NCI-H187 treated with DMSO at 0.1 percent for 48 hours (cell line): ENCODE data around the gene INO80C.
"Not testable (repeated sequence)": the region's sequence is repeated elsewhere in the genome, so short reads cannot be mapped to it uniquely, and the experiment has no call there.

Experiments used
- DNase-seq: peaks from one replicate; lab custom pipeline; 2025; lab: John Stamatoyannopoulos, UW

The INO80C gene

DNA sequence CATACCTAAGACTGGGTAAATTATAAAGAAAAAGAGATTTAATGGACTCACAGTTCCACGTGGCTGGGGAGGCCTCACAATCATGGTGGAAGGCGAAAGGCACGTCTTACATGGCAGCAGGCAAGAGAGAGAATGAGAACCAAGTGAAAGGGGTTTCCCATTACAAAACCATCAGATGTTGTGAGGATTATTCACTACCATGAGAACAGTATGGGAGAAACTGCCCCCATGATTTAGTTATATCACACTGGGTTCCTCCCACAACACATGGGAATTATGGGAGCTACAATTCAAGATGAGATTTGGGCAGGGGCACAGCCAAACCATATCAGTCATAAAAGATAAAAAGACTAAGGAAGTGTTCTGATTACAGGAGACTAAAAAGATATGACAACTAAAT lies 8.5 kb downstream of the INO80C start:
- DNase-seq: not testable (repeated sequence)

DNA sequence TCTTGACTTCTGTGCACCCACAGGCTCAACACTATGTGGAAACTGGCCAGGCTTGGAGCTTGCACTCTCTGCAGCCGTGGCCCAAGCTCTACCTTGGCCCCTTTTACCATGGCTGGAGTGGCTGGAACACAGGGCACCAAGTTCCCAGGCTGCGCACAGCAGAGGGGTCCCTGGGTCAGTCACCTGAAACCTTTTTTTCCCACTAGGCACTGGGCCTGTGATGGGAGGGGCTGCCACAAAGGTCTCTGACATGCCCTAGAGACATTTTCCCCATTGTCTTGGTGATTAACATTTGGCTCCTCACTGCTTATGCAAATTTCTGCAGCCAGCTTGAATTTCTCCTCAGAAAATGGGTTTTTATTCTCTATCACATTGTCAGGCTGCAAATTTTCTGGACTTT lies 9.4 kb downstream of the INO80C start:
- DNase-seq: not testable (repeated sequence)

DNA sequence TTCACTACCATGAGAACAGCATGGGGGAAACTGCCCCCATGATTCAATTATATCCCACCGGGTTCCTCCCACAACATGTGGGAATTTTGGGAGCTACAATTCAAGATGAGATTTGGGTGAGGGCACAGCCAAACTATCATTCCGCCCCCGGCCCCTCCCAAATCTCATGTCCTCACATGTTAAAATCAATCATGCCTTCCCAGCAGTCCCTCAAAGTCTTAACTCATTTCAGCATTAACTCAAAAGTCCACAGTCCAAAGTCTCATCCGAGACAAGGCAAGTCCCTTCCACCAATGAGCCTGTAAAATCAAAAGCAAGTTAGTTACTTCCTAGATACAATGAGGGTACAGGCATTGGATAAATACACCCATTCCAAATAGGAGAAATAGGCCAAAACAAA lies 10.2 kb downstream of the INO80C start:
- DNase-seq: not testable (repeated sequence)

DNA sequence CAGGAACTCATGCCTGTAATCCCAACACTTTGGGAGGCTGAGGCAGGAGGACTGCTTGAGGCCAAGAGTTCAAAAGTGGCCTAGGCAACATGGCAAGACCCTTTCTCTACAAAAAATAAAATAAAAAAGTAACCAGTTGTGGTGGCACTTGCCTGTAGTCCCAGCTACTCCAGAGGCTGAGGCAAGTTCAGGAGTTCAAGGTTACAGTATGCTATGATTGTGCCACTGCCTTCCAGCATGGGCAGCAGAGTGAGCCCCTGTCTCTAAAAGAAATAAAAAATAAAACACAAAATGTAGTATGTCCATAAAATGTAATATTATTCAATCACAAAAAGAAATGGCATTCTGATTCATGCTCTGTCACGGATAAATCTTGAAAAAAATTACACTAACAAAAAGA lies 11.9 kb downstream of the INO80C start:
- no peak for DNase-seq

DNA sequence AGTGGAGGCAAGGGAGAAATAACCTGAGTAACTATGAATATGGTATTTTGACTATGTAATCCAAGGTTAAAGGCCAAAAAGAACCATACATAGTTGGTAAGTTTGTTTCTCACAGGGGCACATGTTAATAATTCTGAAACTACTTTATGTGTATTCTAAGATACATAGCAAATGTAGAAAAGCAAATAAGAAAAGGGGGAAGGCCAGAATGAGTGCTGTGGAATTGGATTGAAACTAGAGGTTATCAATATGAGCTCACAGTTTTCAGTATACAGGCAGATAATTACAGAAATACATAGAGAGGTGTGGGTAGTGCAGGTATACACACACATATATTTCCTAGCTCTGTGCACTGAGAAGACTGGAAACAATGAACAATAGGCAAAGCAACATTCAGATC lies 13.7 kb downstream of the INO80C start:
- DNase-seq: no peak

DNA sequence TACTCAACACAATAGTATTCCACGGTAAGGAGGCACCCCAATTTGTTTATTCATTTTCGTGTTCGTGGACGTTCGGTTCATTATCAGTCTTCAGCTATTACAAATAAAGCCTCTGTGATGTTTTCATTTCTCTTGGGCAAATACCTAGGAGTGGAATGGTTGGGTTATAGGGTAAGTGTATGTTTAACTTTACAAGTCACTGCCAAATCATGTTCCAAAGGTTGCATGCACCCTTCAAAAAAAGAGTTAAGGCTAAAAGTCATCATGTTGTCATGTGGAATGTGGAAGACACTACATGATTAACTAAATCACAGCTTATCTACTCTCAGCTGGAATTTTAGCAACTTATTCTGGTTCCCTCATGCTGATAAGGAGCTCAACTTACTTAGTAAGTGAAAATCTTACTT lies 15.8 kb downstream of the INO80C start:
- no peak for DNase-seq

DNA sequence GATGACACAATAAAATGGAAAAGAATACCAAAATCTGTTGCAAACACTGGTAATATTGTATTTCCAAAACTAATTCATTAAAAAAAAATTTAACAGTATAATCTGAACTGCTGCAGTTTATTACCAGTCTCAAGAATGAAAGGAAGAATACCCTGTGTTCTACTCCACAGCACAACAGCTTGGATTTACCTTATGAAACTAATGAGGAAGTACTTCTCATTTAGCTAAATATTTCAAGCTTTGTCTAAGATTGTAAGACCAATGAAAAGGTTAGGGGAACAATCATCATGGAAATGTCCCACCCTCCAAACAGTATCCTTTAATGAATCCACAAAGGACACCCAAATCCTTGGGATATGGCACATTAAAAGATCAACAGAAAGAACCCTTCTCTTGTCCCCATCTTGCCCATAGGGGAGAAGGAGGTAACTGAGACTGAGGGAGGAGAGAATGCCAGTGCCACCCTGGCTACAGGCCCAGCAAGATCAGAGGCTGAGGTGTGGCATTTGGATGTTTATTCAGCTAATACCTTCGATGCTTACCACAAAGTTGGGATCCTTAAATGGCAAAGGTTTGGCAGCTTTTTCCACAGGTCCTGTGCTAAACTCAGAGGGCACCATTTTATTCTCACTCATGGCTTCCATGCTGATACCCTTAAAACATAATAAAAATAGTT lies 17.7 kb downstream of the INO80C start:
- no peak for DNase-seq

DNA sequence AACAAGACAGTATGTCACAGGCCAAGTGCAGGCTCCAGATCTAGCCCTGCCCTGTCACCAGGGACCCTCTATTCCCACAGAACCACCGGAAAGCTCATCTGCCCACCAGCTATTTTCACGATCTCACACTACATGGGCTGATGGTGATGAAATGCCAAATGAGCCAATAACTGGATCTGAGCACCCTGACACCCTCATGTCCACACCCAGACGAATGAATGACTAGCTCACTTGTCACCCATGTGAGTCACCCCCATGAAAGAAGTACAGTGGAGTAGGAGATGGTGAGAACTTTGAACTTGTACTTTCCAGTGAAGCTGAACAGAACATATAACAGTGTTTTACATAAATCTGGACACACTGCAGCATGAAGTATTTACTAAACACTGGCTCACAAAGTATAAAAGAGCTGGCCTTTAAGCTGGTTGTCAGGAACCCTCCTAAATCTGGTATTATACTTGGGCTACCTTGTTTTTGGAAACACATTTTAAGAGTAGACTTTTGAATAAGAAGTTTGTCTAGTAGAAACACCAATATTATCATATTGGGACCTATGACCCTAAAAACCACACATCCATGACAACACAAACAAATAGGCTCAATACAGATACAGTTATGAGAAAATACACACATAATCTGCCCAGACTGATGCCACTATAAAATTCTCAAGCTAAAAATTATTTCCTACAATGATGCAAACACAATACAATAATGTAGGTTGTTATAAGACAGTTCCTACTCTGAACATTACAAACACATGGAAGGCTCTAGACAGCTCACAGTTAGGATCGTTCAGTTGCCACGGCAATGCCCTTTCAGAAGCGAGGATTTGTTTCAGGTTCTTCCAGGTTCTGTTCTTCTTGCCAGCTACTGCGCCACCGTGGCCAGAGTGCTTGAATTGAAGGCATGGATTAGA lies 19.0 kb downstream of the INO80C start:
- no peak for DNase-seq

DNA sequence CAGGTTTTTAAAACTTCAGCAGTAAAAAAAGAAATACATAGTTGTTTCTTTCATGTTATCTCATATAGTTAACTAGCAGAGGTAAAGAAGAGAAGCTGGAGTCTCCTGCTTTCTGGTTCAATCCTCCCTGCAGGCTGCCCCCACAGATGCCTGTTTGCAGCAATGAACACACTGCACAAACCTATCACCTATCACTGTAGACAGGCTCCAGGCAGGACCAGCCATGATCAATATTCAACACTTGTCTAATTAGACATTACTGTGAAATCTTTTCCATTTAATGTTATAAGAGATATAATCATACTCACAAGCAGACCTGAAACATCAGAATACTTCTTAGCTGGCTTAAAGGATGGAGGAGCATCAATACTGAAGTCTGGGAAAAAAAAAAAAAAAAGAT lies 19.8 kb downstream of the INO80C start:
- no peak for DNase-seq

DNA sequence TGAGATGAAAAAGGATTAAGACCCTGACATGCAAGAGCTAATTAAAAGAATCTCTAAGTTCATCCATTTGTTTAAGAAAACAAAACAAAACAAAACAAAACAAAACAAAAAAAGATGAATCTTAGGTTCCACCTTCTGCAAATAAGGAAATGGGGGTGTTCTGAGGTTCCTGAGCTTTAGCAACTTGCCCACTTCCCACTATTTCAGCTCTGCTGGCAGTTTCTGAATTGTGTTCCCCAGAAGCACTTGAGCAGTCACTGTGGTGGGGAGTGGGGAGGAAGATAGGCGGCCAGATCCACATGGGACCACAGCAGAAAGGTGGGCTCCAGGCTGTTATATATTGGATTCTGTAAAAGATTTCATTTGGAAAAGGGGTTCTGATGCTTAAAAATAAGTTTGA lies 20.3 kb downstream of the INO80C start:
- no peak for DNase-seq

DNA sequence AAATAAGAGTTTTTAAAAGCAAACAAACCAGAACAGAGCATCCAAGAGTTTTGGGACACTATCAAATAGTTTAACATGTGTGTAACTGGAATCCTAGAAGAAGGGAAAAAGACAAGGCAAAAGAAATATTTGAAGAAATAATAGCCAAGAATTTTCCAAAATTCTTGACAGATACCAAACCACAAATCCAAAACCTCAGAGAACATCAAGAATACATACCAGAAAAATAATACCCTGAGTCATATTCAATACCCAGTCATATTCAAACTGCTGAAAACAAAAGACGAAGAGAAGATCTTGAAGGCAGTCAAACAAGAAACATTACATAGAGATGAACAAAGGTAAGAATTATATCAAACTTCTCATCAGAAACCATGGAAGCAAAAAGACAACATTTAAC lies 22.9 kb downstream of the INO80C start:
- DNase-seq: no peak

DNA sequence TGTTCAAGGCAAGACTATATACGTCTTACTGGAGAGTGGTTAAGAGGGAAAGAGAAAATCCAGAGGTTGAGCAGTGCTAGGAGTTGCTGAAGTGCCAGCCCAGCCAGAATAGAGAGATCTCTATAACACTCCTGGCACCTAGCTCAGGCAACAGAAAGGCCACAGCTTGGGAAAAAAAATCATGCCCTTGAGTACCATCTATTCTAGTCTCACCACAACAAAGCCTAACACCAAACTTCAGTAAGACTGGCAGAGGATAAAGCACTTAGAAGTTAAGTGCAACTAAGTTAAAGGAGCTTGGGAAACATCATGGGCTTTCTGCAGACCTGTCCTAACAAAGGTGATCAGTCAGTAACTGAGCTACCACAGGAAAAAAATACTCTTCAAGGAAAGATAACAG lies 24.2 kb downstream of the INO80C start:
- no peak for DNase-seq

DNA sequence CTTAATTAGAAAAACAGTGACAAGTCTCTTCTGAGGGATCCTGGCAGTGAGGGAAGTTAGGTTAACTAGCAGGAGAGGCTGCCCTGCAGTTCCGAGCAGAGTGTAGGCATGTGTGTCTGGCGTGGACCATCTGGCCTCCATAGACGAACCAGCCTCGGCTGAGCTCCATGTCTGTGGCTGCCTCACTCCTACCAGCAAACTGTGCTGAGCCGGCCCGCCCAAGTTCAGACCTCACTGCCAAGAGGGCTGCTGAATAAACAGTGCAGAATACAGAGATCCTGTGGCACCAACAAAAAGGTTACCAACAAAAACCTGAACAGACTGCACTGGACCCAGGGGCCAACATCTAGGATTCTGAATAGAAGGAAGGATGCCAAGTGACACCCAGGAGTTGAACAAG lies 27.3 kb downstream of the INO80C start:
- no peak for DNase-seq

DNA sequence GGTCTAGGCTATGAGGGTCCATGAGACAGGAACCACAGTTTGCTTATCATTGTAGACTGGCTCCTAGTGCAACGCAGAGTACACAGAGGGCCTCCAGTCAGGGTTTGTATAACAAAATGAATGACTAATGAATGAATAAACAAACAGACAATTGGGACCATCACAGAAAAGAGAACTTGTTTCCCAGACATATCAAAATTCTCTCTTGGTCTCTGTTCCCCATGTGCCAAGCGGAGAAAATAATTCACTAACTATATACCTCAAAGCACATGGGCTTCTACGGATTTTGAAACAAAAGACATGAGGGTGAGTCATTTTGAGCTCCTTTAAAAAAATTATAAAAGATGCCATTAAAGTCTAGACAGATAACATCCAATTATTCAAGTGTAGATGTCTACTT lies 28.0 kb downstream of the INO80C start:
- DNase-seq: no peak

DNA sequence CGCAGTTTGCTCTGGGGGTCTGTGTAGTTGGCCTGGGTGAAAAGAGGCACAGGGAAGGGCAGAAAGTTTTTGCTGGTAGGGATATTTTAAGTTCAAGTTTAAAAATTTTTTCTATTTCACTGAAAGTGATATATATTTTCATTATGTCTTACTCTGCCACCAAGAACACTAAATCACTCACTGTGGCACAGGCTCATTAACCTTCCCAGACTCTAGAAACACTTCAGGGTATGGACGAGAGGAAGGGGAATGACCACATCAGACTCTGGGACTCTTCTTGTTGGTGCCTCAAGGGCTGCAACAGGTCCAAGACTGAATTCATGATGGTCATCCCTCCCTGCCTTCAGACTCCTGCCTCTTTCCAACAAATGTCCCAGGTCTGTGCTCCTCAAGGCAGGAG lies 29.0 kb downstream of the INO80C start:
- DNase-seq: no peak

DNA sequence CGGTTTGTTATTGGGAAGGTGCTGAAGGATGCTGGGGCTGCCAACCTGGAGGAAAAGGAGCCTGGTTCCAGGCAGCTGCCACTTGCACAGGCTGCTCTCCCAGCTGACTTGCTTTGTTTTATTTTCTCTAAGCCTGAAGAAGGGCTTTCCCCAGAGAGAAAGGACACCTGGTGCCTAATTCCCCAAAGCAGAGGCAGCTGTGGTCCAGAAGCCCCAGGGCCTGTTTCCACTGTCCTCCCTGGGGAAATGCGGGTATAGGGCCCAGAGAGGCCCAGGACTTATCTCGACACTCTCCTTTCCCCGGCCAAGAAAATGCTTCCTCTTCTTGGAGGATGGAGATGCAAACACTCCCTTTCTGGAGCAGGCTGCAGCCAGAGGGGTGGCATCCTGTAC lies 30.1 kb downstream of the INO80C start:
- no peak for DNase-seq

DNA sequence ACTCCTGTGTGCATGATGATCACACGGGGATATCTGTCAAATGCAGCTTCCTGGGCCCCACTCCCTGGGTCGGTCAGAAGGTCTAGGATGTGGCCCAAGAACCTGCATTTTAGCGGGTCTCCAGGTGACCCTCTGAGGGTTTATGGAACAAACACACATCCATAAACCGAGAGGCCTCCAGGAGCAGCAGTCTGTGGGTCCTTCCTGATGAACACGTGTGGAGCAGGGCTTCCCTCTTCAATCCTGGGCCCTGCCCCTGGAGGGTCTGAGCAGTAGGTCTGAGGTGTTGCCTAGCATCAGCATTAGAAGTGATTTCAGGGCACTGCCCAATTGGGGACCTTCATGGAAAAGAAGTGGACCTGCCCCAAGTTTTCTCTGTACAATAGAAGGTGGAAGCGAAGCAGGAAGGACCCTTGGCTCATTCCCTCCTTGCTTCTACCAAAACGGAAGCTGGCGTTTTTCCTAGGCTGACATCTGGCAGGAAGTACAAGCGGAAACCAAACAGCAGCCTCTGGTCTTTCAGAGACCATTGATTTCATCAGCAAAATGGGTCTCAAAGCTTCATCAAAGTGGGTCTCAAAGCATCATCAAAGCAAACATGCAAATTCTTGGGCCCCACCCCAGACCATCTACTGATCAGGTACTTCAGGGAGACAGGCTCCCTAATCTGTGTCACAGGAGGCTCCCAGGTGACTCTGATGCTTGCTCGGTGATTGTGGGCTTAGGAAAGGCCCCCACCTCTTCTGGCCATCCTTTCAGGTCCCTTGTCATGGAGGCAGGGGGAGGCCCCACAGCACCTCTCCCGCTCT lies 30.7 kb downstream of the INO80C start:
- no peak for DNase-seq

DNA sequence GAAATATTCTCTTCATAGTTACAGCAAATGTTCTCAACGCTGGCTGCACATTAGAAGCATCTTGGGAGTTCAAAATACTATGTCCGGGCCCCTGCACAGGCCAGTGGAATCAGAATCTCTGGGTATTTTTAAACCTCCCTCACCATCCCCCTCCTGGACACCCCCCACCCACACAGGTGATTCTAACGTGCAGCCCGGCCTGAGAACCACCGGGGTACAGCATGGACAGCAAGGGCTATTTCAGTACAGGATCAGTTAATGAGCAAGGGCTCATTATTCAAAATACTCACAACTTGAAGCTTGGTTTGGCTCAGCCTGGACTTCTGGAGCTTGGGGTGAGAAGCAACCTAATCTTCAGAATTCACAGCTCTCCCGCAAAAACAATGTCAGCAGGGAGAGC lies 31.4 kb downstream of the INO80C start:
- no peak for DNase-seq

DNA sequence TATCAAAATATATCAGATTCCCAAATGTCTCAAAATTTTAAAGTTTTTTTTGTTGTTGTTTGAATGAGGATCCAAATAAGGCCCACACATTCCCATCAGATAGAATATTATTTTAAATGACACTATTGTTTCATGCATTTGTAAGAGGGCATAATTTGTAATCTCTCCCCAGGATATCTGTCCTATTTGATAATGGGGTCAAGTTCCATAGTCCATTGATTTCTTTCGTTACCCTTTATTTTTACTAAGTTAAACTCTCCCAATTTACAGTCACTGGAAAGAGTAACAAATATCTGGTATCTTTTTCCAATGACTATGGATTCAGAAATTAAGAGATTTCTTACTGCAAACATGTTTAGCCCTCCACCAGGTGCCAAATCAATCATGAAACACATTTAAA lies 32.4 kb downstream of the INO80C start:
- DNase-seq: no peak

DNA sequence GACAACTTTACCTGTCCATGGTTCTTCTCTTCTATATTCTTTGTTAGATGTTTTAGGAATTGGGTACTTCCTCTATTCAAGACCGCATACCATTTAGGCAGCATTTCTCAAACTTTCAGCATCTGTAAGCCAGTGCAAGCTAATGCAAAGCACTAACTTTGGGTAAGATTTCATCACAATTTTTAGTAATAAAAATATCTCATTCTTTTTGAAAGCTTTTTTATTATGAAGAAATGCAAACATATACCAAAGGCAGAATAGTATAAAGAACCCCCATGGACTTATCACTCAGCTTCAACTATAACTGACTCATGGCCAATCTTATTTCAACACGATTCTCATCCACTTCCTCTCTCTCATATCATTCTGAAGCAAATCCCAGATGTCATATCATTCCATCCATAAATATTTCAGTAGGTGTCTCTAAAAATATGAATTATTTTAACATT lies 32.9 kb downstream of the INO80C start:
- no peak for DNase-seq

DNA sequence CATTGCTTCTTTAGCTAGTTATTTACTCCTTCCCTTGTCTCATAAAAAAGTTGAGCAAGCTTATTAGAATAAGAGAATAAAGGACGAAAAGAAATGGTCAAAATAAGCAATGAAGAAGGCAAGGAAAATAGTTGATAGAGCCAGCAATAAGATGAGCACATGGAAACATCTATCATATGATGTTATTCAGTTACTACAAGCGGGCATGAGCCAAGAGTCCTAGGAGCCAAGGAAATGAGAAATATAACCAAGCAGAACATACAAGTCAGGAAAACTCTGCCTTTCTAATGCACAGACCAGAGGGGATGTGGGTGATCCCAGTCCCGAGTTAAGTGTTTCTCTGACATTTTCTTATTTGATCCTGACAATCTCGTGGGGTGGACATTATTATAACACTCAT lies 33.9 kb downstream of the INO80C start:
- no peak for DNase-seq

DNA sequence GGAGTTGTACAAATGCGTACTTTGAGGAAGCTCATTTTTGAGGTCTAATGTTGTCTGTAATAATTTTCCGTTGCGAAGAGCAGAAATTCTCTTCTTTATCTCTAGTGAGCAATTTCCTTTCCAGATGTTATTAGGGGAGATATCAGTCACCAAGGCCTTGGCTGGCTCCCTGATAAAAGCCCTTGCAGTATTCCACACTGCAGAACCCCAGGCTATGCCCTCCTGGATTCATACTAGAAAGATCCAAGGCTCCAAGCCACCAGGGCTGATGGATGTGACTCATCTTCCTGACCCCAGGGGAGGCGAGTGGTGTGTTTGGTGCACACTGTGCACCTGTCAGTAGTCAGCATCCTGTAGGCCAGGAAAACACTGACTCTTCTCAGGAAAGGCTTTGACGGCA lies 34.7 kb downstream of the INO80C start:
- no peak for DNase-seq

DNA sequence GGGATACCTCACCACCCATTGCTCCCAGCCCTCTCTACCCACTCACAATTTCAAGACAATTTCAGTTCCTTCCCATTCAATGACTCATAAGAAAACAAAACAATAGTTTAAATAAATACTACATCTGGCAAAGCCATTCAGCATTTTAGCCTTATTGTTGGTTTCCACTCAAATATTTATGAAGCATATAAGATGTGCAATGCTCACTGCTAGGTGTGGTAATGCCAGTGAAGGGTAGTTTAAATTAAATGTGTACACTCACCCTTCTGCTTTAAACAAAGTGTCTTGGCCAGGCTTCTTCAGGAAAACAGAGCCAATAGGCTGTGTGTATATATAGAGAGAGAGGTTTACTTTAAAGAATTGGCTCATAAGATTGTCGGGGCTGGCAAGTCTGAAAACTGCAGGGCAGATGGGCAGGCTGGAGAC lies 37.0 kb downstream of the INO80C start:
- no peak for DNase-seq
